HL-60 (cell line): Measurements from ENCODE around the gene CPT2.

Experiments used
- CTCF ChIP-seq: IDR thresholded peaks from one replicate; pipeline ENCODE4 v1.5.1; 2011; ENCODE audit warnings: low read length, control low read depth, inconsistent platforms; ENCODE audit not compliant: insufficient read depth
- POLR2AphosphoS5 ChIP-seq: IDR thresholded peaks from 2 replicates; pipeline ENCODE4 v1.6.1; 2012; ENCODE audit warnings: low read depth
- REST ChIP-seq: IDR thresholded peaks from 2 replicates; pipeline ENCODE4 v1.6.1; 2012; ENCODE audit warnings: low read depth; ENCODE audit not compliant: insufficient replicate concordance
- SPI1 ChIP-seq: IDR thresholded peaks from 2 replicates; pipeline ENCODE4 v1.6.1; 2012; ENCODE audit warnings: low read depth, mild to moderate bottlenecking, borderline replicate concordance

GRCh38 chr1:53155945-53156344, 40.7 kb upstream of the CPT2 start:
- TF ChIP-seq CTCF (no peak), REST (no peak), SPI1 (no peak), POLR2AphosphoS5 (no peak)
